A549 (cell line): ENCODE data around the gene ARHGAP23. TPM values are rescaled to one million over a fixed set of nuclear protein-coding genes. Genes with fewer than 3 reads are reported as not detected.

ENCODE experiments used
- ATAC-seq, 2 experiments: fragments of 200-7000 bp in 1 of 2; fragments of >200 bp in 1 of 2; cut with Nextera tagmentation in 1 of 2; cut with Tn5 transposase in 1 of 2; 3 replicates each; pipeline versions ENCODE4 v1.8.0 to v1.9.1; 2018 to 2020; ENCODE audit warnings: mild to moderate bottlenecking in 1 of 2, moderate library complexity in 1 of 2
- CTCF ChIA-PET: fragments of 300-600 bp; sonication (Branson Sonifier 250); formaldehyde crosslinking; extraction: SDS; loops from one replicate; lab custom pipeline; 2021; ENCODE audit warnings: antibody characterized with exemption, inconsistent platforms; lab: Yijun Ruan, JAX
- POLR2A ChIA-PET: fragments of 350-600 bp; formaldehyde crosslinking; extraction: SDS; loops from one replicate; lab custom pipeline; 2021; ENCODE audit warnings: antibody characterized with exemption, inconsistent platforms; lab: Yijun Ruan, JAX
- DNase-seq, 2 experiments: peaks; one replicate each; pipeline versions ENCODE4 v3.0.0 to v3.0.0-alpha.2; 2011 to 2016; ENCODE audit warnings: low read depth in 1 of 2, low spot score in 1 of 2
- FAIRE-seq: peaks from 2 replicates; lab custom pipeline; 2011; peaks lifted over from hg19 to GRCh38; lab: Jason Lieb, UNC
- H3K27ac ChIP-seq, 2 experiments: fragments of >200 bp; sonication (Bioruptor Twin); formaldehyde crosslinking; 3 replicates each; pipeline ENCODE4 v1.5.1; 2016 to 2017
- H3K4me1 ChIP-seq: fragments of >200 bp; sonication (Bioruptor Twin); formaldehyde crosslinking; 3 replicates; pipeline ENCODE4 v1.6.1; 2016
- H3K4me2 ChIP-seq: fragments of >200 bp; sonication (Bioruptor Twin); formaldehyde crosslinking; 3 replicates; pipeline ENCODE4 v1.6.1; 2016
- H3K4me3 ChIP-seq: fragments of >200 bp; sonication (Bioruptor Twin); formaldehyde crosslinking; 3 replicates; pipeline ENCODE4 v1.5.1; 2016
- H3K9me3 ChIP-seq: fragments of >200 bp; sonication (Bioruptor Twin); formaldehyde crosslinking; 3 replicates; pipeline ENCODE4 v1.6.1; 2016
- CEBPB ChIP-seq, 2 experiments: fragments of >200 bp in 1 of 2; sonication (Bioruptor Twin) in 1 of 2; formaldehyde crosslinking in 1 of 2; IDR thresholded peaks; 2 replicates each; pipeline ENCODE4 v1.6.1; 2012 to 2016
- CHD4 ChIP-seq: fragments of 200-600 bp; sonication (generic); IDR thresholded peaks from 2 replicates; pipeline ENCODE4 v1.6.1; 2016; ENCODE audit warnings: antibody characterized with exemption, mild to moderate bottlenecking, borderline replicate concordance
- CTCF ChIP-seq: fragments of >200 bp; sonication (Bioruptor Twin); formaldehyde crosslinking; IDR thresholded peaks from 3 replicates; pipeline ENCODE4 v1.5.1; 2016
- ELK1 ChIP-seq: fragments of 150-350 bp; IDR thresholded peaks from 2 replicates; pipeline ENCODE4 v1.6.1; 2014; ENCODE audit warnings: low read depth, mild to moderate bottlenecking, low read length
- FOXS1 ChIP-seq: fragments of 250-450 bp; sonication (Bioruptor Pico); IDR thresholded peaks from 2 replicates; pipeline ENCODE4 v1.5.0; 2020; ENCODE audit warnings: mild to moderate bottlenecking, moderate library complexity
- GATA3 ChIP-seq: IDR thresholded peaks from 2 replicates; pipeline ENCODE4 v1.6.1; 2012; ENCODE audit warnings: borderline replicate concordance
- HMGXB4 ChIP-seq: fragments of 250-450 bp; sonication (Bioruptor Pico); IDR thresholded peaks from 2 replicates; pipeline ENCODE4 v1.5.0; 2021; ENCODE audit warnings: mild to moderate bottlenecking, moderate library complexity, borderline replicate concordance
- JUN ChIP-seq, 2 experiments: fragments of >200 bp; sonication (Bioruptor Twin); formaldehyde crosslinking; IDR thresholded peaks; 2 replicates in 1 of 2; 3 replicates in 1 of 2; pipeline ENCODE4 v1.6.1; 2016 to 2017
- NPAS2 ChIP-seq: fragments of 250-450 bp; sonication (Bioruptor Pico); IDR thresholded peaks from 2 replicates; pipeline ENCODE4 v1.8.0; 2022; ENCODE audit warnings: mild to moderate bottlenecking, moderate library complexity, borderline replicate concordance
- PBX3 ChIP-seq: IDR thresholded peaks from 2 replicates; pipeline ENCODE4 v1.6.1; 2012
- POLR2A ChIP-seq: IDR thresholded peaks from 2 replicates; pipeline ENCODE4 v1.6.1; 2012; ENCODE audit warnings: mild to moderate bottlenecking, low read length
- SREBF2 ChIP-seq: fragments of 450-650 bp; IDR thresholded peaks from 2 replicates; pipeline ENCODE4 v1.6.1; 2014; ENCODE audit warnings: mild to moderate bottlenecking, moderate library complexity
- USF2 ChIP-seq: fragments of 450-650 bp; IDR thresholded peaks from 2 replicates; pipeline ENCODE4 v1.6.1; 2014; ENCODE audit warnings: antibody characterized with exemption
- ZC3H11A ChIP-seq: fragments of 450-650 bp; IDR thresholded peaks from 2 replicates; pipeline ENCODE4 v1.6.1; 2014; ENCODE audit warnings: antibody characterized with exemption, mild to moderate bottlenecking
- ZSCAN20 ChIP-seq: fragments of 250-450 bp; sonication (Bioruptor Pico); IDR thresholded peaks from 2 replicates; pipeline ENCODE4 v1.8.0; 2022; ENCODE audit warnings: mild to moderate bottlenecking, moderate library complexity
- WGBS: methylation state at CpG from one replicate; pipeline ENCODE4 v1.1.6; 2017; ENCODE audit errors: missing lambda C conversion rate; 5-methylcytosine and 5-hydroxymethylcytosine counted together
- polyA plus RNA-seq, 4 experiments: library from polyadenylated mRNA; depleted of rRNA in 3 of 4; stranded (reverse); fragments of >200 nt; fragmentation: RNase III in 1 of 4; extraction: RNeasy Plus Mini Kit Qiagen cat#74134 plus additional on column Dnase treatment in 1 of 4; gene quantifications; 2 replicates in 3 of 4; 3 replicates in 1 of 4; pipeline ENCODE4 v1.2.3, GENCODE V29; 2011 to 2017

ARHGAP23 gene
- polyA plus RNA-seq, 2 of the 4 experiments (the other 2 are of a cell fraction) = 4.8 to 32.6 TPM

- POLR2A ChIA-PET = no interaction called here
Observed at GRCh38 chr17:38538906-38539305, 110.6 kb downstream of the ARHGAP23 start.

GRCh38 chr17:38539386-38539785 is 111.1 kb downstream of the ARHGAP23 start:
- no peak overlapping the region for H3K27ac ChIP-seq
- ChIA-PET CTCF (interaction anchor here (1.6 to 28.4 kb wide), 4 partner anchors 10 to 56 kb away, joined by 4 to 948 read pairs (median 8); partner anchors contain the start of gene SRCIN1), POLR2A (no interaction called here)
- WGBS = 73% methylated on average over 8 of the region's 8 CpGs
- no peak for FAIRE-seq
- H3K4me3 ChIP-seq = no peak overlapping the region
- DNase-seq = no peak
- H3K4me1 ChIP-seq = no peaks in the 10 kb centered on the region
- no peak overlapping the region for H3K4me2 ChIP-seq
- H3K9me3 ChIP-seq = no peaks in the 10 kb centered on the region
- no peak for TF ChIP-seq USF2
- no peak for ATAC-seq

More at GRCh38 chr17:38538906-38539305, 110.6 kb downstream of the ARHGAP23 start:
- TF ChIP-seq CTCF (no peak), FOXS1 (no peak), ZSCAN20 (no peak), GATA3 (no peak), CEBPB (IDR thresholded peaks at IDR 0.05) (no peak), NPAS2 (no peak), ELK1 (no peak), ZC3H11A (no peak)
- TF ChIP-seq, all 56 proteins: peak for 0
- Histone ChIP-seq H3K4me1 (no peaks in the 10 kb centered on the region), H3K4me2 (no peak overlapping the region), H3K27ac (no peak overlapping the region), H3K4me3 (no peak overlapping the region), H3K9me3 (no peaks in the 10 kb centered on the region)
- DNase-seq = no peak
- ATAC-seq = no peak
- WGBS = 78% methylated on average over 9 of the region's 9 CpGs
- FAIRE-seq = no peak
- CTCF ChIA-PET = interaction anchor here (0.7 to 2.5 kb wide), 3 partner anchors 20 to 46 kb away, joined by 3 to 9 read pairs (median 4); no protein-coding TSS in a partner anchor

- Histone ChIP-seq H3K4me2 (no peak overlapping the region), H3K4me1 (no peaks in the 10 kb centered on the region), H3K9me3 (no peaks in the 10 kb centered on the region), H3K27ac (no peak overlapping the region), H3K4me3 (no peak overlapping the region)
- ChIA-PET CTCF (interaction anchor here (0.6 to 28.4 kb wide), 7 partner anchors 9 to 125 kb away, joined by 3 to 948 read pairs (median 4); partner anchors contain the start of gene SRCIN1), POLR2A (no interaction called here)
- DNase-seq = no peak
- TF ChIP-seq HMGXB4 (CRISPR knock-in tag) = no peak
- TF ChIP-seq PBX3 = no peak
- no peak for TF ChIP-seq JUN (IDR thresholded peaks at IDR 0.05)
- TF ChIP-seq SREBF2 = no peak
- no peak for TF ChIP-seq CHD4
- TF ChIP-seq POLR2A = no peak
- 71% methylated on average over 11 of the region's 11 CpGs for WGBS
- no peak for FAIRE-seq
- ATAC-seq = no peak
Observed at GRCh38 chr17:38540514-38541045, 112.3 kb downstream of the ARHGAP23 start.
